ENCODE results near the gene SPAG4. TPM values are rescaled to one million over a fixed set of nuclear protein-coding genes. Genes with fewer than 3 reads are reported as not detected.

Gene SPAG4, protein sequence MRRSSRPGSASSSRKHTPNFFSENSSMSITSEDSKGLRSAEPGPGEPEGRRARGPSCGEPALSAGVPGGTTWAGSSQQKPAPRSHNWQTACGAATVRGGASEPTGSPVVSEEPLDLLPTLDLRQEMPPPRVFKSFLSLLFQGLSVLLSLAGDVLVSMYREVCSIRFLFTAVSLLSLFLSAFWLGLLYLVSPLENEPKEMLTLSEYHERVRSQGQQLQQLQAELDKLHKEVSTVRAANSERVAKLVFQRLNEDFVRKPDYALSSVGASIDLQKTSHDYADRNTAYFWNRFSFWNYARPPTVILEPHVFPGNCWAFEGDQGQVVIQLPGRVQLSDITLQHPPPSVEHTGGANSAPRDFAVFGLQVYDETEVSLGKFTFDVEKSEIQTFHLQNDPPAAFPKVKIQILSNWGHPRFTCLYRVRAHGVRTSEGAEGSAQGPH
- polyA plus RNA-seq (2012; ENCODE audit: low read depth, missing spikeins): 7.5 TPM

DNA sequence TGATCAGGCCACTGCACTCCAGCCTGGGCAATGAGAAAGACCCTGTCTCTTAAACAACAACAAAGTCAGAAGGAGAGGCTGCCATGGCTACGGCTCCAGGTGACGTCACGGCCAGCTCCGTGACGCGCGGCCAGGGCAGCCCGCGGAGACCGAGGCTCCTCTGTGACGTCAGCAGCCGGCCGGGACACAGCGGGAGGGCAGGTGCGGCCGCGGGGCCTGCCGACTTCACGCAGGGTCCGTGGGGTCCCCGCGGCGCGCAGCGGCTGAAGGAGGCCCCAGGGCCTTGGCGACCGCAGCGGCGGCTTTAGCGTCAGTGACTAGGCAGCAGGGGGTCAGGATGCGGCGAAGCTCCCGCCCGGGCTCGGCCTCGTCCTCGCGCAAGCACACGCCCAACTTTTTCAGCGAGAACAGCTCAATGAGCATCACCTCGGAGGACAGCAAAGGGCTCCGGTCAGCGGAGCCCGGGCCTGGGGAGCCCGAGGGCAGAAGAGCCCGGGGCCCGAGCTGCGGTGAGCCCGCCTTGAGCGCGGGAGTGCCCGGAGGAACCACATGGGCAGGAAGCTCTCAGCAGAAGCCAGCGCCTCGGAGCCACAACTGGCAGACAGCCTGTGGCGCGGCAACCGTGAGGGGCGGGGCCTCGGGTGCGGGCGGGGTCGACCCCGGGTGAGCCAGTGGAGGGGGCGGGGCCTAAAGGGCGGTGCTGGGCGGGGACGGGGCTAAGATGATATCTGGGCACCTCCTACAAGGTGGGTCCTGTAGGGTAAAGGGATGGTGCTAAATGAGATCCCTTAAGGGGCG is at the start of gene SPAG4:
Gene SPAG4 (plus strand): TSS at position 163 of the 798 bp plus-strand sequence. CDS start 175 bp downstream, at position 338.
- DNase-seq (ENCODE audit: insufficient read length, low spot score) (peak; percentile 87), FAIRE-seq (peak; percentile 69)
- TF ChIP-seq TAF1 (IDR thresholded peaks at IDR 0.05; ENCODE audit: low read depth, low read length) (no peak), POU2F2 (IDR thresholded peaks at IDR 0.05; ENCODE audit: low read depth, low read length) (0 out of 2 replicates have a peak, but pooled peaks have one; percentile 7), SPI1 (IDR thresholded peaks at IDR 0.05; ENCODE audit: low read depth, low read length) (no peak), POLR2A (IDR thresholded peaks at IDR 0.05; ENCODE audit: low read depth, low read length) (peak; percentile 43; the same call in 1 of the 2 replicates), POLR2AphosphoS5 (IDR thresholded peaks at IDR 0.05; ENCODE audit: low read depth, low read length) (0 out of 2 replicates have a peak, but pooled peaks have one; percentile 24), PAX5 (IDR thresholded peaks at IDR 0.05; ENCODE audit: insufficient read depth, low read length, severe bottlenecking) (no peak)

DNA sequence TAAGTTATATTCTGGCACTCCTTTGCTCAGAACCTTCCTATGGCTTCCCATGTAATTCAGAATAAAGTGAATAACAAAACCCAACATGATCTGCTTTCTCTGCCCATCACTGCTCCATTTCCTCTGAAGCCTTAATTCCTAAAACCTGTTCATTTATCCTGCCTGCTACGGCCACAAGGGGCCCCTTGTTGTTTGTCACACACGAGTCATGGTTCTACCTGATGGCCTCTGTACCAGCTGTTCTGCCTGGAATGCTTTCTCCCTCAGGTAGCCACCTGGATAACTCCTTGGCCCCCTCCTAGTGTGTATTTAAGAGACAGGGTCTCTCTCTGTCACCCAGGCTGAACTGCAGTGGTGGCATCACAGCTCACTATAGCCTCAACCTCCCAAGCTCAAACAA is 47.0 kb upstream of the SPAG4 start:
- TF ChIP-seq SPI1 (IDR thresholded peaks at IDR 0.05; ENCODE audit: low read depth, low read length) (no peak), PAX5 (IDR thresholded peaks at IDR 0.05; ENCODE audit: insufficient read depth, low read length, severe bottlenecking) (no peak), TAF1 (IDR thresholded peaks at IDR 0.05; ENCODE audit: low read depth, low read length) (no peak), POLR2A (IDR thresholded peaks at IDR 0.05; ENCODE audit: low read depth, low read length) (no peak), POLR2AphosphoS5 (IDR thresholded peaks at IDR 0.05; ENCODE audit: low read depth, low read length) (no peak), POU2F2 (IDR thresholded peaks at IDR 0.05; ENCODE audit: low read depth, low read length) (no peak)
- FAIRE-seq: no peak
- no peak for DNase-seq (ENCODE audit: insufficient read length, low spot score)

DNA sequence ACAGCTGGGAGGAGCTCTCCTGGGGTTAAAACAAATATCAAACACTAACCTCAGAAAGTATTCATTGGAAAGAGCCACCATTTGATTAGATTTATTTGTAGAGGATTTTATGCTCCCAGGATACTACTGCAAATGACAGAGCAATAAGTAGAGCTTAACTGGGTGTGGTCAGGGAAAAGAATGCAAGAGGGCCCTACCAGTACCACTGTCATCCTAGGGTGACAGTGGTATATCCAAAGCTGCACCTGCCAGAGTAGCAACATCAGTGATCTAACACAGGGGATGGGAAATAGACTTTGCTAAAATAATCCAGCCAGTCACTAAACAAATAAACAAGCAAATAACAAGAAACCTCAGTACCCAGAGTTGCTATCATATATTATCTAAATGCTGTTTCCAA is 44.1 kb upstream of the SPAG4 start:
- no peak for DNase-seq (ENCODE audit: insufficient read length, low spot score)
- no peak for FAIRE-seq
- TF ChIP-seq POLR2AphosphoS5 (IDR thresholded peaks at IDR 0.05; ENCODE audit: low read depth, low read length): no peak
- TF ChIP-seq TAF1 (IDR thresholded peaks at IDR 0.05; ENCODE audit: low read depth, low read length): no peak
- TF ChIP-seq POU2F2 (IDR thresholded peaks at IDR 0.05; ENCODE audit: low read depth, low read length): no peak
- TF ChIP-seq PAX5 (IDR thresholded peaks at IDR 0.05; ENCODE audit: insufficient read depth, low read length, severe bottlenecking): no peak
- no peak for TF ChIP-seq SPI1 (IDR thresholded peaks at IDR 0.05; ENCODE audit: low read depth, low read length)
- TF ChIP-seq POLR2A (IDR thresholded peaks at IDR 0.05; ENCODE audit: low read depth, low read length): no peak

DNA sequence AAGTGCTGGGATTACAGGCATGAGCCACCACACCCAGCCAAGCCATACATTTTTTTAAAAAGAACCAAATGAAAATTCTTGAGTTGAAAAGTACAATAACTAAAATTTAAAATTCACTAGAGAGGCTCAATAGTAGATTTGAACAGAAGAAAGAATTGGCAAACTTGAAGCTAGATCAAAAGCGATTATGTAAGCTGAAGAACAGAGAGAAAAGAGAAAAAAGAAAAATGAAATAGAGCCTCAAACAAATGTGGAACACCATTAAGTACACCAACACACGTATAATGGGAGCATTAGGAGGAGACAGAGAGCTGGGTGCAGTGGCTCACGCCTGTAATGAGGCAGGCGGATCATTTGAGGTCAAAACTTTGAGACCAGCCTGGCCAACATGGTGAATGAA is 42.8 kb upstream of the SPAG4 start:
- TF ChIP-seq POLR2A (IDR thresholded peaks at IDR 0.05; ENCODE audit: low read depth, low read length): no peak
- no peak for TF ChIP-seq PAX5 (IDR thresholded peaks at IDR 0.05; ENCODE audit: insufficient read depth, low read length, severe bottlenecking)
- TF ChIP-seq SPI1 (IDR thresholded peaks at IDR 0.05; ENCODE audit: low read depth, low read length): no peak
- no peak for TF ChIP-seq TAF1 (IDR thresholded peaks at IDR 0.05; ENCODE audit: low read depth, low read length)
- no peak for DNase-seq (ENCODE audit: insufficient read length, low spot score)
- FAIRE-seq: no peak

DNA sequence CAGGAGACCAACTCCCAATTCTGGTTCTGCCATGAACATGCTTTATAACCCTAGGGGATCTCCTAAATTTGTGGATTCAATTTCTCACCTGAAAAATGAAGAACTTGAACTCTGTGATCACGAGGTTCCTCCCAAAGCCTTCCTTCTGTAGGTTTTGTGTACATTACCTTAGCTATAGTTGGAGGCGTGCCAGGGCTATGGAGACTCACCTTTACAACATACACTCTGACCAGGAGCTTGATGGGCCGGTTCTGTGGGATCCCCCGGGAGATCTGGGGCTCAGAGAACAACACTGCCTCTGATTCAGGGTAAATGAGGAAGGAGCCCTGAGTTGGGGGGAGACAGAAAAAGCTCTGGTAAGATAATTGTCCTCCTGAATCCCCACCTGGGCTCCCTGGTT is 39.7 kb upstream of the SPAG4 start:
- DNase-seq (ENCODE audit: insufficient read length, low spot score): no peak
- TF ChIP-seq POLR2AphosphoS5 (IDR thresholded peaks at IDR 0.05; ENCODE audit: low read depth, low read length) (no peak), PAX5 (IDR thresholded peaks at IDR 0.05; ENCODE audit: insufficient read depth, low read length, severe bottlenecking) (no peak), POU2F2 (IDR thresholded peaks at IDR 0.05; ENCODE audit: low read depth, low read length) (no peak), SPI1 (IDR thresholded peaks at IDR 0.05; ENCODE audit: low read depth, low read length) (no peak), TAF1 (IDR thresholded peaks at IDR 0.05; ENCODE audit: low read depth, low read length) (no peak), POLR2A (IDR thresholded peaks at IDR 0.05; ENCODE audit: low read depth, low read length) (no peak)
- FAIRE-seq: no peak

DNA sequence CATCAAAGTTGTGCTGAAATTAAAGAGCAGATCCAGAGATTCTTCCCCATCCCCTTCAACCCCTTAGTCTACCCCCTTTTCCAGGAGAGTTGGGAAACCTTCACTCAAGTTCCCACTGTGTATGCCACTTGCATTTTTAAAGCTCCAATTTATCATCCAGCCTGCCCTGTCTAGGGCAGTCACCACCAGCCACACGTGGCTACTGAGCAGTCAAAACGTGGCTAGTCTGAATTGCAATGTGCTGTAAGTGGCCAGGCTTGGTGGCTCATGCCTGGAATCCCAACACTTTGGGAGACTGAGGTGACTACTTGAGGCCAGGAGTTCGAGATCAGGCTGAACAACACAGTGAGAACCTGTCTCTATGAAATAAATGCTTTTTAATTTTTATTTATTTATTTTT is 38.8 kb upstream of the SPAG4 start:
- DNase-seq (ENCODE audit: insufficient read length, low spot score) (no peak), FAIRE-seq (no peak)
- TF ChIP-seq POU2F2 (IDR thresholded peaks at IDR 0.05; ENCODE audit: low read depth, low read length) (no peak), PAX5 (IDR thresholded peaks at IDR 0.05; ENCODE audit: insufficient read depth, low read length, severe bottlenecking) (no peak), POLR2A (IDR thresholded peaks at IDR 0.05; ENCODE audit: low read depth, low read length) (no peak), POLR2AphosphoS5 (IDR thresholded peaks at IDR 0.05; ENCODE audit: low read depth, low read length) (no peak), TAF1 (IDR thresholded peaks at IDR 0.05; ENCODE audit: low read depth, low read length) (no peak), SPI1 (IDR thresholded peaks at IDR 0.05; ENCODE audit: low read depth, low read length) (no peak)

DNA sequence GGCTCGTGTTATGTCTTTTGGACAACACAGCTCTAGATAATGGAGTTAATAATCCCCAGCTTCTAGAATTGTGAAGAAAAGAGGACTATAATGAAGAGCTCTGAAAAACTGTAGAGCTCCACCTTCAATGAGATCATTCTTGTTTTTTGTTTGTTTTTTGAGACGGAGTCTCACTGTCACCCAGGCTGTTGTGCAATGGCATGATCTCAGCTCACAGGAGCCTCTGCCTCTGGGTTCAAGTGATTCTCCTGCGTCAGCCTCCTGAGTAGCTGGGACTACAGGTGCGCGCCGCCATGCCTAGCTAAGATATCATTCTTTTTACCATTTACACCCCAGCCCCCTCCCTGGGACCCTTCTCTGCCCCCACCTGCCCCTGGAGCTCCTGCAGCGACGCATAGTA is 37.2 kb upstream of the SPAG4 start:
- FAIRE-seq: no peak
- TF ChIP-seq POU2F2 (IDR thresholded peaks at IDR 0.05; ENCODE audit: low read depth, low read length): no peak
- no peak for TF ChIP-seq TAF1 (IDR thresholded peaks at IDR 0.05; ENCODE audit: low read depth, low read length)
- TF ChIP-seq PAX5 (IDR thresholded peaks at IDR 0.05; ENCODE audit: insufficient read depth, low read length, severe bottlenecking): no peak
- no peak for TF ChIP-seq POLR2AphosphoS5 (IDR thresholded peaks at IDR 0.05; ENCODE audit: low read depth, low read length)
- no peak for TF ChIP-seq SPI1 (IDR thresholded peaks at IDR 0.05; ENCODE audit: low read depth, low read length)
- TF ChIP-seq POLR2A (IDR thresholded peaks at IDR 0.05; ENCODE audit: low read depth, low read length): no peak

DNA sequence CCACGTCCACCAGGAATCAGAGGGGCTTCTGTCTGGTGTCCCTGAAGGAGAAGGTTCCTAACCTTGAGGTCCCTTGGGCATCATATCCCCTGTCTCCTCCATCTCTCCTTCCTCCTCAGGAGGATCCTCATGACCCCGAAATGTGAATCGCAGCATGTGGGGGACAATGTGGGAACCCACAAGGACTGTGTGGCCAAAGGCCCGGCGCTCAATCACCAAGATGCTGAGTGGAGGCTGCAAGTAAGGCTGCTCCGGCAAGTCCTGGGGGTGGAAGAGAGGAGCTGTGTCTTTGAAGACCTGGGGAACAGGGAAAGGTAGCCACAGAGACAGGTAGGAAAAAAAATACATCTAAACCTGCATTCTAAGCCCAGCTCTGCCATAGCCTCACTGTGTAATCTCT is 36.4 kb upstream of the SPAG4 start:
- no peak for TF ChIP-seq SPI1 (IDR thresholded peaks at IDR 0.05; ENCODE audit: low read depth, low read length)
- no peak for TF ChIP-seq POLR2A (IDR thresholded peaks at IDR 0.05; ENCODE audit: low read depth, low read length)
- no peak for TF ChIP-seq TAF1 (IDR thresholded peaks at IDR 0.05; ENCODE audit: low read depth, low read length)
- no peak for TF ChIP-seq POU2F2 (IDR thresholded peaks at IDR 0.05; ENCODE audit: low read depth, low read length)
- TF ChIP-seq PAX5 (IDR thresholded peaks at IDR 0.05; ENCODE audit: insufficient read depth, low read length, severe bottlenecking): no peak
- no peak for TF ChIP-seq POLR2AphosphoS5 (IDR thresholded peaks at IDR 0.05; ENCODE audit: low read depth, low read length)
- DNase-seq (ENCODE audit: insufficient read length, low spot score) (no peak), FAIRE-seq (no peak)

More for the DNA sequence above, 37.2 kb upstream of the SPAG4 start:
- no peak for DNase-seq (ENCODE audit: insufficient read length, low spot score)

DNA sequence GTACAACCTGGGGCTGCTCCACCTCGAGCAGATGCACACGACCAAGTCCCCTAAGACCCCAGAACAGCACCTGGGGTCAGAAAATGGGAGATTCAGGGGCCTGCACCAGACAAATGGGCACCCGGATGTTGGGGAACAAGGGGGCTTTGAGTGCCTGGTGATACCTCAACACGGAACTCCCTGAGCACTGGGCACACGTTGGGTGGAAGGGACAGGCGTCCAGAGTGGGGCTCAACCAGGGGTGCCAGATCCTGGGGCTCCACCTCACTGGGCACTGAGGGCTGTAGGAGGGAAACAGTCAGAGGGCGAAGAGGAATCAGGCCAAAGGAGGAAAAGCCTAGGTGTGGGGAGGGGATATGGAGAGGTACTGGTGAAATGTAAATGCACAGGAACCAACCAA is 33.5 kb upstream of the SPAG4 start:
- DNase-seq (ENCODE audit: insufficient read length, low spot score) (no peak), FAIRE-seq (no peak)
- TF ChIP-seq TAF1 (IDR thresholded peaks at IDR 0.05; ENCODE audit: low read depth, low read length): no peak
- no peak for TF ChIP-seq PAX5 (IDR thresholded peaks at IDR 0.05; ENCODE audit: insufficient read depth, low read length, severe bottlenecking)
- TF ChIP-seq POLR2AphosphoS5 (IDR thresholded peaks at IDR 0.05; ENCODE audit: low read depth, low read length): no peak
- no peak for TF ChIP-seq POU2F2 (IDR thresholded peaks at IDR 0.05; ENCODE audit: low read depth, low read length)
- no peak for TF ChIP-seq POLR2A (IDR thresholded peaks at IDR 0.05; ENCODE audit: low read depth, low read length)
- TF ChIP-seq SPI1 (IDR thresholded peaks at IDR 0.05; ENCODE audit: low read depth, low read length): no peak

Measured in GM12891 (cell line).